IMR-90 (cell line): Measurements from ENCODE around the gene FBXL19. TPM values are rescaled to one million over a fixed set of nuclear protein-coding genes. Genes with fewer than 3 reads are reported as not detected.

Experiments
- ATAC-seq: fragments of 200-7000 bp; cut with Tn5 transposase; 2 replicates; pipeline ENCODE4 v1.9.1; 2020; ENCODE audit warnings: low read depth, mild to moderate bottlenecking, moderate library complexity
- BruUV-seq: library from RNA; stranded (reverse); fragments of 400-500 nt; replicated peaks from 2 replicates; lab custom pipeline; 2021; lab: Mats Ljungman, UMichigan
- CTCF ChIA-PET: fragments of 300-600 bp; formaldehyde crosslinking; extraction: SDS; loops from one replicate; lab custom pipeline; 2021; ENCODE audit warnings: antibody characterized with exemption; lab: Yijun Ruan, JAX
- POLR2A ChIA-PET: fragments of 300-600 bp; sonication (Branson Sonifier 250); formaldehyde crosslinking; loops from one replicate; lab custom pipeline; 2022; ENCODE audit warnings: antibody characterized with exemption; ENCODE audit not compliant: unreplicated experiment; lab: Charles Lee
- DNase-seq: peaks from one replicate; pipeline ENCODE4 v3.0.0; 2013
- H2AFZ ChIP-seq: replicated peaks from 2 replicates; pipeline ENCODE3; 2013; ENCODE audit warnings: low read length, mild to moderate bottlenecking; ENCODE audit not compliant: poor library complexity
- H2AK5ac ChIP-seq: 2 replicates; pipeline ENCODE4 v1.6.1; 2013; ENCODE audit warnings: low read depth, low read length, inconsistent platforms
- H2AK9ac ChIP-seq: replicated peaks from 2 replicates; pipeline ENCODE3; 2013; ENCODE audit warnings: mild to moderate bottlenecking, low read depth, low read length, moderate library complexity; ENCODE audit not compliant: poor library complexity
- H2BK120ac ChIP-seq: 2 replicates; pipeline ENCODE4 v1.6.1; 2013; ENCODE audit warnings: low read depth, low read length, inconsistent platforms
- H2BK15ac ChIP-seq: 3 replicates; pipeline ENCODE4 v1.6.1; 2013; ENCODE audit warnings: low read depth, low read length, inconsistent platforms
- H2BK20ac ChIP-seq: 2 replicates; pipeline ENCODE4 v1.6.1; 2013; ENCODE audit warnings: low read depth, mild to moderate bottlenecking, inconsistent platforms, low read length, moderate library complexity
- H2BK5ac ChIP-seq: 2 replicates; pipeline ENCODE4 v1.6.1; 2013; ENCODE audit warnings: mild to moderate bottlenecking, low read depth, low read length, inconsistent platforms; ENCODE audit not compliant: poor library complexity, severe bottlenecking
- H3K14ac ChIP-seq: replicated peaks from 2 replicates; pipeline ENCODE4 v1.6.1; 2013; ENCODE audit warnings: low read depth, low read length, inconsistent platforms
- H3K18ac ChIP-seq: 2 replicates; pipeline ENCODE4 v1.6.1; 2013; ENCODE audit warnings: low read depth, low read length, control low read depth
- H3K23ac ChIP-seq: 2 replicates; pipeline ENCODE4 v1.6.1; 2013; ENCODE audit warnings: low read depth, low read length, inconsistent platforms
- H3K27ac ChIP-seq: 2 replicates; pipeline ENCODE4 v1.5.1; 2013; ENCODE audit warnings: mild to moderate bottlenecking, control low read depth, low read length; ENCODE audit not compliant: insufficient read depth
- H3K27me3 ChIP-seq: 2 replicates; pipeline ENCODE4 v1.6.1; 2013; ENCODE audit warnings: low read length; ENCODE audit not compliant: control insufficient read depth, insufficient read depth
- H3K36me3 ChIP-seq: 2 replicates; pipeline ENCODE4 v1.6.1; 2013; ENCODE audit warnings: low read length, mixed read lengths; ENCODE audit not compliant: control insufficient read depth, insufficient read depth
- H3K4ac ChIP-seq: 2 replicates; pipeline ENCODE4 v1.6.1; 2013; ENCODE audit warnings: low read depth, low read length, inconsistent platforms
- H3K4me1 ChIP-seq: 2 replicates; pipeline ENCODE4 v1.6.1; 2013; ENCODE audit warnings: low read length, mixed read lengths; ENCODE audit not compliant: control insufficient read depth, insufficient read depth
- H3K4me2 ChIP-seq: 2 replicates; pipeline ENCODE4 v1.6.1; 2013; ENCODE audit warnings: low read depth, mild to moderate bottlenecking, control low read depth, low read length, moderate library complexity
- H3K4me3 ChIP-seq: 2 replicates; pipeline ENCODE4 v1.5.1; 2013; ENCODE audit warnings: low read depth, mild to moderate bottlenecking, control low read depth, low read length, moderate library complexity; ENCODE audit not compliant: insufficient read depth
- H3K56ac ChIP-seq: 2 replicates; pipeline ENCODE4 v1.6.1; 2013; ENCODE audit warnings: low read length, inconsistent platforms; ENCODE audit not compliant: insufficient read depth; ENCODE audit errors: extremely low read depth
- H3K79me1 ChIP-seq, 2 experiments: 2 replicates each; pipeline ENCODE4 v1.6.1; 2013; ENCODE audit warnings: low read length in 2 of 2, inconsistent platforms in 1 of 2, low read depth in 1 of 2
- H3K9ac ChIP-seq: 2 replicates; pipeline ENCODE4 v1.6.1; 2013; ENCODE audit warnings: low read depth, low read length, control low read depth
- H3K9me1 ChIP-seq: 2 replicates; pipeline ENCODE4 v1.6.1; 2013; ENCODE audit warnings: low read length, inconsistent platforms; ENCODE audit not compliant: insufficient read depth
- H3K9me3 ChIP-seq: 2 replicates; pipeline ENCODE4 v1.6.1; 2013; ENCODE audit warnings: low read length; ENCODE audit not compliant: control insufficient read depth, insufficient read depth
- H4K20me1 ChIP-seq: 2 replicates; pipeline ENCODE4 v1.6.1; 2013; ENCODE audit warnings: low read length, inconsistent platforms; ENCODE audit not compliant: insufficient read depth
- H4K5ac ChIP-seq: 2 replicates; pipeline ENCODE4 v1.6.1; 2013; ENCODE audit warnings: mild to moderate bottlenecking, low read depth, low read length, control low read depth
- H4K8ac ChIP-seq, 2 experiments: 2 replicates each; pipeline ENCODE4 v1.6.1; 2013; ENCODE audit warnings: low read depth in 2 of 2, low read length in 2 of 2, control low read depth in 1 of 2, inconsistent platforms in 1 of 2
- H4K91ac ChIP-seq: 2 replicates; pipeline ENCODE4 v1.6.1; 2013; ENCODE audit warnings: low read depth, low read length, inconsistent platforms; ENCODE audit not compliant: insufficient read depth
- BHLHE40 ChIP-seq: fragments of 150-350 bp; IDR thresholded peaks from 2 replicates; pipeline ENCODE4 v1.6.1; 2016; ENCODE audit warnings: mild to moderate bottlenecking, low read depth, low read length
- CEBPB ChIP-seq: IDR thresholded peaks from 2 replicates; pipeline ENCODE4 v1.6.1; 2012; ENCODE audit warnings: low read depth, low read length, improper control_type of control experiment
- CHD1 ChIP-seq: IDR thresholded peaks from 2 replicates; pipeline ENCODE4 v1.6.1; 2012; ENCODE audit warnings: low read depth, low read length, improper control_type of control experiment
- FOS ChIP-seq: fragments of 150-350 bp; IDR thresholded peaks from 2 replicates; pipeline ENCODE4 v1.6.1; 2016; ENCODE audit warnings: low read depth, low read length
- MAFK ChIP-seq: IDR thresholded peaks from 2 replicates; pipeline ENCODE4 v1.6.1; 2012; ENCODE audit warnings: low read depth, low read length, improper control_type of control experiment
- MAZ ChIP-seq: IDR thresholded peaks from 2 replicates; pipeline ENCODE4 v1.6.1; 2012; ENCODE audit warnings: low read depth, mild to moderate bottlenecking, low read length, improper control_type of control experiment, moderate library complexity, borderline replicate concordance
- MXI1 ChIP-seq: IDR thresholded peaks from 2 replicates; pipeline ENCODE4 v1.6.1; 2012; ENCODE audit warnings: low read depth, mild to moderate bottlenecking, low read length, moderate library complexity, borderline replicate concordance
- NFE2L2 ChIP-seq: fragments of 150-350 bp; IDR thresholded peaks from 2 replicates; pipeline ENCODE4 v1.6.1; 2016; ENCODE audit warnings: low read depth, mild to moderate bottlenecking, low read length
- POLR2A ChIP-seq: IDR thresholded peaks from 2 replicates; pipeline ENCODE4 v1.6.1; 2012; ENCODE audit warnings: mild to moderate bottlenecking, low read depth, low read length
- RAD21 ChIP-seq: IDR thresholded peaks from 2 replicates; pipeline ENCODE4 v1.6.1; 2012; ENCODE audit warnings: low read length, improper control_type of control experiment
- RCOR1 ChIP-seq: IDR thresholded peaks from 2 replicates; pipeline ENCODE4 v1.6.1; 2012; ENCODE audit warnings: mild to moderate bottlenecking, low read length, improper control_type of control experiment; ENCODE audit not compliant: insufficient replicate concordance
- RFX5 ChIP-seq: IDR thresholded peaks from 2 replicates; pipeline ENCODE4 v1.8.0; 2012; ENCODE audit warnings: low read depth, mild to moderate bottlenecking, low read length, moderate library complexity
- SMC3 ChIP-seq: fragments of 150-350 bp; IDR thresholded peaks from 2 replicates; pipeline ENCODE4 v1.6.1; 2016; ENCODE audit warnings: low read depth, mild to moderate bottlenecking, antibody characterized with exemption, low read length, moderate library complexity
- USF2 ChIP-seq: fragments of 150-350 bp; IDR thresholded peaks from 2 replicates; pipeline ENCODE4 v1.6.1; 2017; ENCODE audit warnings: mild to moderate bottlenecking, antibody characterized with exemption, low read length, low read depth
- WGBS, 2 experiments: methylation state at CpG; one replicate each; pipeline versions ENCODE4 v1.1.5 to v1.1.7; 2013; ENCODE audit warnings: missing lambda C conversion rate in 2 of 2; ENCODE audit not compliant: insufficient read length in 1 of 2; ENCODE audit errors: extremely low coverage in 2 of 2; 5-methylcytosine and 5-hydroxymethylcytosine counted together
- dilution Hi-C: fragments of 300-500 bp; cut with HindIII; formaldehyde crosslinking; loops from one replicate; pipeline ENCODE4 v1.14.3; 2018; ENCODE audit warnings: low sequenced_read_pairs; ENCODE audit not compliant: unreplicated experiment
- in situ Hi-C: fragments of 300-500 bp; cut with MboI; formaldehyde crosslinking; loops from 3 replicates; pipeline ENCODE4 v1.14.3; 2019; ENCODE audit warnings: low sequenced_read_pairs, inconsistent platforms, mixed read lengths
- intact Hi-C: fragments of 100-400 bp; cut with micrococcal nuclease; formaldehyde crosslinking; loops from 2 replicates; pipeline ENCODE4 v1.10.0; 2022
- polyA plus RNA-seq, 3 experiments: library from polyadenylated mRNA; depleted of rRNA; stranded (reverse); fragments of >200 nt; gene quantifications; 2 replicates each; pipeline ENCODE4 v1.2.3, GENCODE V29; 2012; ENCODE audit warnings: low replicate concordance in 1 of 3
- total RNA-seq: library from RNA; depleted of rRNA; stranded (reverse); fragments of >200 nt; gene quantifications from 2 replicates; pipeline ENCODE4 v1.2.3, GENCODE V29; 2012
- TF ChIP-seq, protein P1 (sequence below): fragments of 150-350 bp; IDR thresholded peaks from 2 replicates; pipeline ENCODE4 v1.6.1; 2016; ENCODE audit warnings: low read depth, mild to moderate bottlenecking, low read length, moderate library complexity, borderline replicate concordance
- TF ChIP-seq, protein P2 (sequence below): conservative IDR thresholded peaks from 2 replicates; pipeline ENCODE4 v1.5.1; 2012; ENCODE audit warnings: mild to moderate bottlenecking, low read depth, low read length, improper control_type of control experiment

The FBXL19 gene
- total and polyA plus RNA-seq, 2 of the 4 experiments (the other 2 are of a cell fraction) = 5.0 to 13.8 TPM

DNA sequence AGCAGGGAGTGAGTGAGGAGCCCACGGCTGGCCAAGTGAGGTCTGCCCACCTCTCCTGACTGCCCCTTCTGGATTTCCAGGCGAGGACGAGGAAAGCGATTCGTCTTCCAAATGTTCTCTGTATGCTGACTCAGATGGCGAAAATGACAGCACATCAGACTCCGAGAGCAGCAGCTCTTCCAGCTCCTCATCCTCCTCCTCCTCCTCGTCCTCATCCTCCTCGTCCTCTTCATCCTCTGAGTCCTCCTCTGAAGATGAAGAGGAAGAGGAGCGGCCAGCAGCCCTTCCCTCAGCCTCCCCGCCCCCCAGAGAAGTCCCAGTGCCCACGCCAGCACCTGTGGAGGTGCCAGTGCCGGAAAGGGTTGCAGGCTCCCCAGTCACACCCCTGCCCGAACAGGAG lies 47.9 kb downstream of the FBXL19 start:
- H2AK5ac ChIP-seq = no peak overlapping the region
- no peak overlapping the region for H3K18ac ChIP-seq
- no peaks in the 10 kb centered on the region for H3K9me1 ChIP-seq
- H3K4me1 ChIP-seq = peaks cover 2% of the 10 kb centered on the region; the same call in 1 of the 2 replicates
- dilution Hi-C loops (no loop called here), intact Hi-C loops (no loop called here), in situ Hi-C loops (no loop called here)
- no peak overlapping the region for H3K27ac ChIP-seq
- H2BK15ac ChIP-seq = no peak overlapping the region
- H3K79me1 ChIP-seq = peaks cover 0 to 13% of the 10 kb centered on the region in 2 experiments; a peak in 3 of 4 replicates
- no peak overlapping the region for H3K23ac ChIP-seq
- no peak overlapping the region for H4K5ac ChIP-seq
- no TSS peak for BruUV-seq
- no peak overlapping the region for H3K56ac ChIP-seq
- TF ChIP-seq RAD21 = no peak
- no peak for TF ChIP-seq RFX5
- TF ChIP-seq, protein P1, sequence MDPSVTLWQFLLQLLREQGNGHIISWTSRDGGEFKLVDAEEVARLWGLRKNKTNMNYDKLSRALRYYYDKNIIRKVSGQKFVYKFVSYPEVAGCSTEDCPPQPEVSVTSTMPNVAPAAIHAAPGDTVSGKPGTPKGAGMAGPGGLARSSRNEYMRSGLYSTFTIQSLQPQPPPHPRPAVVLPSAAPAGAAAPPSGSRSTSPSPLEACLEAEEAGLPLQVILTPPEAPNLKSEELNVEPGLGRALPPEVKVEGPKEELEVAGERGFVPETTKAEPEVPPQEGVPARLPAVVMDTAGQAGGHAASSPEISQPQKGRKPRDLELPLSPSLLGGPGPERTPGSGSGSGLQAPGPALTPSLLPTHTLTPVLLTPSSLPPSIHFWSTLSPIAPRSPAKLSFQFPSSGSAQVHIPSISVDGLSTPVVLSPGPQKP = no peak
- TF ChIP-seq MAZ = no peak
- TF ChIP-seq CHD1 = no peak
- TF ChIP-seq POLR2A = no peak
- TF ChIP-seq SMC3 = no peak
- no peak for TF ChIP-seq NFE2L2
- TF ChIP-seq RCOR1 = no peak
- no peak for TF ChIP-seq USF2
- TF ChIP-seq, protein P2, sequence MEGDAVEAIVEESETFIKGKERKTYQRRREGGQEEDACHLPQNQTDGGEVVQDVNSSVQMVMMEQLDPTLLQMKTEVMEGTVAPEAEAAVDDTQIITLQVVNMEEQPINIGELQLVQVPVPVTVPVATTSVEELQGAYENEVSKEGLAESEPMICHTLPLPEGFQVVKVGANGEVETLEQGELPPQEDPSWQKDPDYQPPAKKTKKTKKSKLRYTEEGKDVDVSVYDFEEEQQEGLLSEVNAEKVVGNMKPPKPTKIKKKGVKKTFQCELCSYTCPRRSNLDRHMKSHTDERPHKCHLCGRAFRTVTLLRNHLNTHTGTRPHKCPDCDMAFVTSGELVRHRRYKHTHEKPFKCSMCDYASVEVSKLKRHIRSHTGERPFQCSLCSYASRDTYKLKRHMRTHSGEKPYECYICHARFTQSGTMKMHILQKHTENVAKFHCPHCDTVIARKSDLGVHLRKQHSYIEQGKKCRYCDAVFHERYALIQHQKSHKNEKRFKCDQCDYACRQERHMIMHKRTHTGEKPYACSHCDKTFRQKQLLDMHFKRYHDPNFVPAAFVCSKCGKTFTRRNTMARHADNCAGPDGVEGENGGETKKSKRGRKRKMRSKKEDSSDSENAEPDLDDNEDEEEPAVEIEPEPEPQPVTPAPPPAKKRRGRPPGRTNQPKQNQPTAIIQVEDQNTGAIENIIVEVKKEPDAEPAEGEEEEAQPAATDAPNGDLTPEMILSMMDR = no peak
- no peak for TF ChIP-seq MAFK
- TF ChIP-seq MXI1 = no peak
- TF ChIP-seq BHLHE40 = no peak
- no peak for TF ChIP-seq CEBPB
- TF ChIP-seq FOS = no peak
- H3K4me3 ChIP-seq = no peak overlapping the region
- H3K4ac ChIP-seq = no peak overlapping the region
- ChIA-PET CTCF (no interaction called here), POLR2A (no interaction called here)
- H3K4me2 ChIP-seq = no peak overlapping the region
- H4K91ac ChIP-seq = no peak overlapping the region
- no peak overlapping the region for H2BK20ac ChIP-seq
- H2BK120ac ChIP-seq = no peak overlapping the region
- no peak overlapping the region for H2AFZ ChIP-seq
- no peak for ATAC-seq
- H4K20me1 ChIP-seq = peaks cover 2% of the 10 kb centered on the region; the same call in 1 of the 2 replicates
- H2AK9ac ChIP-seq = no peak overlapping the region
- H4K8ac ChIP-seq = no peak overlapping the region
- no peak overlapping the region for H3K9ac ChIP-seq
- H3K27me3 ChIP-seq = no peaks in the 10 kb centered on the region
- H3K14ac ChIP-seq = no peak overlapping the region
- no peak overlapping the region for H2BK5ac ChIP-seq
- no peak for DNase-seq
- peaks cover 65% of the 10 kb centered on the region for H3K36me3 ChIP-seq
- H3K9me3 ChIP-seq = no peaks in the 10 kb centered on the region
- WGBS, 2 experiments = 93% methylated on average over 6 of the region's 14 CpGs; no CpG with 5 or more reads in 1 of the 2 experiments
